ENCODE results near the gene SAC3D1.
"Not testable (repeated sequence)": the region's sequence is repeated elsewhere in the genome, so short reads cannot be mapped to it uniquely, and the experiment has no call there.

Gene SAC3D1

GRCh38 chr11:65040847-65041622 lies at the start of gene SAC3D1:
SAC3D1 (plus strand) TSS chr11:65041210; CDS start chr11:65041293, 83 bp downstream.
- DNase-seq = peak; percentile 81 to 98 (median 90)
- intact Hi-C loops (cut with DNase I) = loop anchor here (1.0 to 2.0 kb wide), 3 partner anchors 11 to 43 kb away; partner anchors contain the start of genes ARL2, CDCA5 and ZFPL1

- DNase-seq = peak in 1 of 10 donors; percentile 9
- intact Hi-C loops (cut with DNase I) = no loop called here
Measured at GRCh38 chr11:64994318-64994717, 46.7 kb upstream of the SAC3D1 start.

- intact Hi-C loops (cut with DNase I) = no loop called here
- peak in 1 of 10 donors; percentile 10 for DNase-seq
Measured at GRCh38 chr11:64996327-64996709, 44.7 kb upstream of the SAC3D1 start.

GRCh38 chr11:64996710-64997380 lies 44.2 kb upstream of the SAC3D1 start, which contains the start of gene BATF2:
BATF2 (minus strand) TSS chr11:64996971; CDS start chr11:64996914, 57 bp downstream.
- intact Hi-C loops (cut with DNase I) = no loop called here
- peak; percentile 23 to 89 (median 53) for DNase-seq

- peak in 1 of 10 donors; percentile 4 for DNase-seq
- intact Hi-C loops (cut with DNase I) = no loop called here
Measured at GRCh38 chr11:64998141-64998540, 42.9 kb upstream of the SAC3D1 start.

- DNase-seq = peak in 1 of 10 donors; percentile 4
- intact Hi-C loops (cut with DNase I) = no loop called here
Measured at GRCh38 chr11:64998690-64999431, 42.1 kb upstream of the SAC3D1 start.

- intact Hi-C loops (cut with DNase I) = no loop called here
- peak in 1 of 10 donors; percentile 21 for DNase-seq
Measured at GRCh38 chr11:64999478-64999877, 41.5 kb upstream of the SAC3D1 start.

GRCh38 chr11:65002706-65003105 lies 38.3 kb upstream of the SAC3D1 start:
- intact Hi-C loops (cut with DNase I) = no loop called here
- peak in 1 of 10 donors; percentile 64 for DNase-seq

GRCh38 chr11:65003282-65003681 lies 37.7 kb upstream of the SAC3D1 start:
- DNase-seq = peak in 2 of 10 donors; percentile 3 to 54
- intact Hi-C loops (cut with DNase I) = no loop called here

- intact Hi-C loops (cut with DNase I); DNase-seq: not testable (repeated sequence)
Measured at GRCh38 chr11:65003968-65004367, 37.0 kb upstream of the SAC3D1 start.

- DNase-seq = no peak
- intact Hi-C loops (cut with DNase I) = no loop called here
Measured at GRCh38 chr11:65008016-65008415, 33.0 kb upstream of the SAC3D1 start.

GRCh38 chr11:65008873-65009272 lies 32.1 kb upstream of the SAC3D1 start:
- intact Hi-C loops (cut with DNase I) = no loop called here

GRCh38 chr11:65013130-65013887 lies 27.7 kb upstream of the SAC3D1 start:
- intact Hi-C loops (cut with DNase I) = loop anchor here (2.0 to 5.0 kb wide), 3 partner anchors 86 to 166 kb away; no protein-coding TSS in a partner anchor
- peak; percentile 81 to 98 (median 89) for DNase-seq

More at GRCh38 chr11:65008873-65009272, 32.1 kb upstream of the SAC3D1 start:
- DNase-seq = no peak

GRCh38 chr11:65013888-65014725 lies 26.9 kb upstream of the SAC3D1 start, which contains the start of gene ARL2:
ARL2 (plus strand) TSS chr11:65014160; CDS start chr11:65014208, 48 bp downstream.
- intact Hi-C loops (cut with DNase I) = loop anchor here (1.0 to 5.0 kb wide), 6 partner anchors 13 to 167 kb away; partner anchors contain the start of genes CDCA5, SAC3D1, SNX15 and ZFPL1
- peak; percentile 91 to 99 (median 94) for DNase-seq

GRCh38 chr11:65014726-65015227 lies 26.2 kb upstream of the SAC3D1 start:
- intact Hi-C loops (cut with DNase I) = loop anchor here (1.0 to 5.0 kb wide), 5 partner anchors 13 to 167 kb away; partner anchors contain the start of genes CDCA5, SAC3D1, SNX15 and ZFPL1
- peak in 1 of 10 donors; percentile 33 for DNase-seq

GRCh38 chr11:65016705-65017104 lies 24.3 kb upstream of the SAC3D1 start:
- intact Hi-C loops (cut with DNase I) = no loop called here
- DNase-seq = no peak

GRCh38 chr11:65017937-65018336 lies 23.1 kb upstream of the SAC3D1 start:
- intact Hi-C loops (cut with DNase I) = no loop called here

GRCh38 chr11:65019824-65020223 lies 21.2 kb upstream of the SAC3D1 start:
- intact Hi-C loops (cut with DNase I) = no loop called here
- DNase-seq = no peak

More at GRCh38 chr11:65017937-65018336, 23.1 kb upstream of the SAC3D1 start:
- DNase-seq = no peak
